OCI-LY7 (cell line): ENCODE measurements around the gene PCCA.

Experiments
- EZH2phosphoT487 ChIP-seq: fragments of 200-600 bp; sonication (generic); IDR thresholded peaks from 2 replicates; pipeline ENCODE4 v1.6.1; 2018; ENCODE audit warnings: low read depth, borderline replicate concordance, mild to moderate bottlenecking, mixed run types, antibody characterized with exemption, low read length, moderate library complexity, mixed read lengths
- TF ChIP-seq, protein P1 (sequence below): fragments of 200-600 bp; sonication (generic); conservative IDR thresholded peaks from 2 replicates; pipeline ENCODE4 v1.5.1; 2014; ENCODE audit warnings: mild to moderate bottlenecking, antibody characterized with exemption, low read length, moderate library complexity, mixed read lengths

DNA sequence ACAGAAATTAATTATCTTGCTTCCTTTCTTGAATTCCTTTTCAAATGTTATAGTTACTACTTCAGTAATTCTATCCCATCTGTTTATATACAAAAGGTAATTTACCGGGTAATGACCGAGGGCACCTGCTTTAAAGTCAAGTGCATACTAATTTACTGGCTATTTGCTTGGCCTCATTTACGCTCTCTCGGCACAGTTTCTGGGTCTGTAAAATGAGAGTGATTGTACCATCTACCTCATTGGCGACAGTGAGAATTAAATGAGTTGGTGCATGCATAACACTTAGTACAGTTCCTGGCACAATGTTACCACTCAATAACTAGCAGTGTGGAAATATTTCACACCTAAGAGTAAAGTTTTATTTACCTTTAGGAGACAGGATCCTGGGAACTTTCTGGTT is 388.1 kb downstream of the PCCA start:
- no peak for TF ChIP-seq EZH2phosphoT487
- TF ChIP-seq, protein P1, sequence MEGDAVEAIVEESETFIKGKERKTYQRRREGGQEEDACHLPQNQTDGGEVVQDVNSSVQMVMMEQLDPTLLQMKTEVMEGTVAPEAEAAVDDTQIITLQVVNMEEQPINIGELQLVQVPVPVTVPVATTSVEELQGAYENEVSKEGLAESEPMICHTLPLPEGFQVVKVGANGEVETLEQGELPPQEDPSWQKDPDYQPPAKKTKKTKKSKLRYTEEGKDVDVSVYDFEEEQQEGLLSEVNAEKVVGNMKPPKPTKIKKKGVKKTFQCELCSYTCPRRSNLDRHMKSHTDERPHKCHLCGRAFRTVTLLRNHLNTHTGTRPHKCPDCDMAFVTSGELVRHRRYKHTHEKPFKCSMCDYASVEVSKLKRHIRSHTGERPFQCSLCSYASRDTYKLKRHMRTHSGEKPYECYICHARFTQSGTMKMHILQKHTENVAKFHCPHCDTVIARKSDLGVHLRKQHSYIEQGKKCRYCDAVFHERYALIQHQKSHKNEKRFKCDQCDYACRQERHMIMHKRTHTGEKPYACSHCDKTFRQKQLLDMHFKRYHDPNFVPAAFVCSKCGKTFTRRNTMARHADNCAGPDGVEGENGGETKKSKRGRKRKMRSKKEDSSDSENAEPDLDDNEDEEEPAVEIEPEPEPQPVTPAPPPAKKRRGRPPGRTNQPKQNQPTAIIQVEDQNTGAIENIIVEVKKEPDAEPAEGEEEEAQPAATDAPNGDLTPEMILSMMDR = no peak
